H54 (cell line): ENCODE results near the gene NEGR1.

ENCODE experiments used
- DNase-seq: peaks from one replicate; pipeline ENCODE4 v3.0.0; 2011; ENCODE audit warnings: low spot score, mixed read lengths; ENCODE audit not compliant: insufficient read length
- FAIRE-seq: peaks from 3 replicates; lab custom pipeline; 2011; peaks lifted over from hg19 to GRCh38; lab: Jason Lieb, UNC
- POLR2A ChIP-seq: IDR thresholded peaks from 2 replicates; pipeline ENCODE4 v1.6.1; 2011; ENCODE audit warnings: low read depth, mild to moderate bottlenecking, low read length

The NEGR1 gene

GRCh38 chr1:72282271-72283021 is at the start of gene NEGR1:
TSS of gene NEGR1 (minus strand) at chr1:72282539.
- DNase-seq (peak; percentile 49), FAIRE-seq (no peak)
- TF ChIP-seq POLR2A: no peak

- DNase-seq (no peak), FAIRE-seq (no peak)
- TF ChIP-seq POLR2A: no peak
Observed at GRCh38 chr1:72326494-72326893, 44.2 kb upstream of the NEGR1 start.

GRCh38 chr1:72324451-72324850 is 42.1 kb upstream of the NEGR1 start:
- TF ChIP-seq POLR2A: no peak
- DNase-seq (no peak), FAIRE-seq (no peak)

GRCh38 chr1:72322910-72323309 is 40.6 kb upstream of the NEGR1 start:
- FAIRE-seq (no peak), DNase-seq (no peak)
- no peak for TF ChIP-seq POLR2A

GRCh38 chr1:72296501-72296900 is 14.2 kb upstream of the NEGR1 start:
- DNase-seq: no peak
- FAIRE-seq: no peak
- TF ChIP-seq POLR2A: no peak

GRCh38 chr1:72288886-72289285 is 6.5 kb upstream of the NEGR1 start:
- no peak for FAIRE-seq
- no peak for DNase-seq
- no peak for TF ChIP-seq POLR2A

- FAIRE-seq: no peak
- no peak for TF ChIP-seq POLR2A
- no peak for DNase-seq
Observed at GRCh38 chr1:72286401-72286800, 4.1 kb upstream of the NEGR1 start.

GRCh38 chr1:72285074-72285425 is 2.7 kb upstream of the NEGR1 start:
- DNase-seq: no peak
- no peak for FAIRE-seq

GRCh38 chr1:72284348-72285073 is 2.2 kb upstream of the NEGR1 start:
- 0 out of 2 replicates have a peak, but pooled peaks have one; percentile 18 for TF ChIP-seq POLR2A
- DNase-seq (peak; percentile 8), FAIRE-seq (peak; percentile 90)

More at GRCh38 chr1:72285074-72285425, 2.7 kb upstream of the NEGR1 start:
- no peak for TF ChIP-seq POLR2A

GRCh38 chr1:72284084-72284347 is 1.7 kb upstream of the NEGR1 start:
- TF ChIP-seq POLR2A: no peak
- DNase-seq (no peak), FAIRE-seq (no peak)

GRCh38 chr1:72283307-72284083 is 1.2 kb upstream of the NEGR1 start:
- FAIRE-seq: peak; percentile 86
- DNase-seq: peak; percentile 25
- TF ChIP-seq POLR2A: peak; percentile 45; the same call in 1 of the 2 replicates

- no peak for FAIRE-seq
- no peak for TF ChIP-seq POLR2A
- no peak for DNase-seq
Observed at GRCh38 chr1:72283022-72283306, 625 bp upstream of the NEGR1 start.

GRCh38 chr1:72281637-72282270 is 585 bp downstream of the NEGR1 start:
- FAIRE-seq: peak; percentile 6
- DNase-seq: no peak
- TF ChIP-seq POLR2A: no peak

GRCh38 chr1:72281144-72281543 is 1.2 kb downstream of the NEGR1 start:
- DNase-seq (no peak), FAIRE-seq (peak; percentile 20)
- TF ChIP-seq POLR2A: no peak
